HEK293T (cell line): ENCODE measurements around the gene CHCT1.

Experiments used
- ARNT ChIP-seq: fragments of 450-650 bp; IDR thresholded peaks from 2 replicates; pipeline ENCODE4 v1.6.1; 2017; ENCODE audit warnings: mild to moderate bottlenecking
- ELF4 ChIP-seq: fragments of 450-650 bp; IDR thresholded peaks from 2 replicates; pipeline ENCODE4 v1.6.1; 2017; ENCODE audit warnings: antibody characterized with exemption
- FOXM1 ChIP-seq: fragments of 450-650 bp; IDR thresholded peaks from 2 replicates; pipeline ENCODE4 v1.6.1; 2017; ENCODE audit warnings: mild to moderate bottlenecking, borderline replicate concordance
- SUZ12 ChIP-seq: fragments of 450-650 bp; IDR thresholded peaks from 2 replicates; pipeline ENCODE4 v1.6.1; 2016; ENCODE audit warnings: mild to moderate bottlenecking

DNA sequence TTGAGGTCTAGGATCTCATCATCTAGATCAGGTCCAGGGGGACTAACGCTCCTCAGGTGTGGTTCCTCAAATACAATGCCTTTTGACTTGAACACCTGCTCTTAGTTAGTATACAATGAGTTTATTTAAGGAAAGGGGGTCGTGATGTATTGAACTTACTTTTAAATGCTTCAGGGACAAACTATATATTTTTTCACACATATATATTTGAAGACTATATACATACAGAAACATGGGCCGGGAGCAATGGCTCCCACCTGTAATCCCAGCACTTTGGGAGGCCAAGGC lies 18.8 kb upstream of the CHCT1 start:
- TF ChIP-seq SUZ12 (no peak), FOXM1 (no peak), ARNT (no peak), ELF4 (no peak)
